ENCODE results near the gene DLGAP1. TPM values are rescaled to one million over a fixed set of nuclear protein-coding genes. Genes with fewer than 3 reads are reported as not detected.

Gene DLGAP1
- total and polyA plus RNA-seq, 10 donors = 0.11 to 6.0 (median 2.1) TPM

- Histone ChIP-seq H3K9me3 (peaks cover 0 to 9% (median 0%) of the 10 kb centered on the region in 8 donors), H3K36me3 (no peaks in the 10 kb centered on the region), H3K27ac (no peak overlapping the region), H3K27me3 (replicated peaks in 1 of 7) (no peaks in the 10 kb centered on the region), H3K4me1 (no peaks in the 10 kb centered on the region), H3K4me3 (no peak overlapping the region)
- TF ChIP-seq POLR2A (IDR thresholded peaks at IDR 0.05) (no peak), POLR2AphosphoS5 (IDR thresholded peaks at IDR 0.05) (no peak), CTCF (IDR thresholded peaks at IDR 0.05 in 8 of 11, conservative IDR thresholded peaks at IDR 0.05 in 3 of 11) (no peak)
- DNase-seq = no peak
- intact Hi-C loops (cut with DNase I; ENCODE audit: low total_unique reads) = no loop called here
- 54 to 81% (median 66%) methylated on average over 1 of the region's 1 CpG for WGBS, 5 donors
Observed at GRCh38 chr18:4406856-4407255, 48.3 kb downstream of the DLGAP1 start.

GRCh38 chr18:4405965-4406364 is 49.1 kb downstream of the DLGAP1 start:
- Histone ChIP-seq H3K4me3 (no peak overlapping the region), H3K9me3 (peaks cover 0 to 6% (median 0%) of the 10 kb centered on the region in 8 donors), H3K27me3 (replicated peaks in 1 of 7) (no peaks in the 10 kb centered on the region), H3K36me3 (no peaks in the 10 kb centered on the region), H3K4me1 (no peaks in the 10 kb centered on the region), H3K27ac (no peak overlapping the region)
- intact Hi-C loops (cut with DNase I; ENCODE audit: low total_unique reads) = no loop called here
- TF ChIP-seq POLR2AphosphoS5 (IDR thresholded peaks at IDR 0.05) (no peak), POLR2A (IDR thresholded peaks at IDR 0.05) (no peak), CTCF (IDR thresholded peaks at IDR 0.05 in 8 of 11, conservative IDR thresholded peaks at IDR 0.05 in 3 of 11) (no peak)
- WGBS, 5 donors = 79 to 90% (median 87%) methylated on average over 5 of the region's 5 CpGs
- DNase-seq = no peak

- Histone ChIP-seq H3K27me3 (replicated peaks in 1 of 7) (no peaks in the 10 kb centered on the region), H3K9me3 (peaks cover 0 to 6% (median 0%) of the 10 kb centered on the region in 8 donors), H3K27ac (no peak overlapping the region), H3K36me3 (no peaks in the 10 kb centered on the region), H3K4me1 (no peaks in the 10 kb centered on the region), H3K4me3 (no peak overlapping the region)
- intact Hi-C loops (cut with DNase I; ENCODE audit: low total_unique reads) = no loop called here
- 35 to 50% (median 41%) methylated on average over 1 of the region's 1 CpG for WGBS, 5 donors
- TF ChIP-seq POLR2A (IDR thresholded peaks at IDR 0.05) (no peak), CTCF (IDR thresholded peaks at IDR 0.05 in 8 of 11, conservative IDR thresholded peaks at IDR 0.05 in 3 of 11) (no peak), POLR2AphosphoS5 (IDR thresholded peaks at IDR 0.05) (no peak)
- no peak for DNase-seq
Observed at GRCh38 chr18:4403836-4404235, 51.3 kb downstream of the DLGAP1 start.

GRCh38 chr18:4400911-4401310 is 54.2 kb downstream of the DLGAP1 start:
- no peak for TF ChIP-seq POLR2AphosphoS5 (IDR thresholded peaks at IDR 0.05)
- TF ChIP-seq CTCF (IDR thresholded peaks at IDR 0.05 in 8 of 11, conservative IDR thresholded peaks at IDR 0.05 in 3 of 11) = no peak
- no peak for TF ChIP-seq POLR2A (IDR thresholded peaks at IDR 0.05)
- DNase-seq = no peak
- 26 to 52% (median 41%) methylated on average over 1 of the region's 1 CpG for WGBS, 5 donors

More at GRCh38 chr18:4400911-4401310, 54.2 kb downstream of the DLGAP1 start:
- intact Hi-C loops (cut with DNase I; ENCODE audit: low total_unique reads) = no loop called here
- no peak overlapping the region for H3K27ac ChIP-seq
- no peaks in the 10 kb centered on the region for H3K27me3 ChIP-seq (replicated peaks in 1 of 7)
- no peaks in the 10 kb centered on the region for H3K4me1 ChIP-seq
- H3K9me3 ChIP-seq = peaks cover 0 to 6% (median 0%) of the 10 kb centered on the region in 8 donors
- H3K36me3 ChIP-seq = no peaks in the 10 kb centered on the region
- H3K4me3 ChIP-seq = no peak overlapping the region

All from spleen (tissue), 11 donors.